Panc1 (cell line): Measurements from ENCODE around the gene SLC8A1. TPM values are rescaled to one million over a fixed set of nuclear protein-coding genes. Genes with fewer than 3 reads are reported as not detected.

Experiments used
- ATAC-seq: fragments of 200-7000 bp; cut with Tn5 transposase; 2 replicates; pipeline ENCODE4 v1.9.1; 2020; ENCODE audit warnings: mild to moderate bottlenecking, moderate library complexity
- BruUV-seq: library from RNA; stranded (reverse); fragments of 400-500 nt; replicated peaks from 2 replicates; lab custom pipeline; 2021; lab: Mats Ljungman, UMichigan
- CTCF ChIA-PET: fragments of 300-600 bp; sonication (Branson Sonifier 250); formaldehyde crosslinking; loops from one replicate; lab custom pipeline; 2022; ENCODE audit warnings: antibody characterized with exemption; lab: Charles Lee
- POLR2A ChIA-PET: fragments of 300-600 bp; sonication (Branson Sonifier 250); formaldehyde crosslinking; loops from one replicate; lab custom pipeline; 2022; ENCODE audit warnings: antibody characterized with exemption; lab: Charles Lee
- DNase-seq: peaks from one replicate; pipeline ENCODE4 v3.0.0-alpha.2; 2010; ENCODE audit warnings: low read depth, low spot score
- H3K27ac ChIP-seq: 2 replicates; pipeline ENCODE4 v1.5.1; 2011; ENCODE audit warnings: mild to moderate bottlenecking, low read length, inconsistent platforms
- H3K27me3 ChIP-seq: fragments of 200-500 bp; sonication (Bioruptor generic); 2 replicates; pipeline ENCODE4 v1.6.0; 2014; ENCODE audit warnings: low read length, inconsistent platforms; ENCODE audit not compliant: control insufficient read depth, insufficient read depth
- H3K36me3 ChIP-seq: fragments of 200-500 bp; sonication (Bioruptor generic); 2 replicates; pipeline ENCODE4 v1.5.1; 2014; ENCODE audit warnings: inconsistent platforms, mild to moderate bottlenecking, low read length, moderate library complexity; ENCODE audit not compliant: control insufficient read depth, insufficient read depth
- H3K4me1 ChIP-seq: 2 replicates; pipeline ENCODE4 v1.5.1; 2011; ENCODE audit warnings: inconsistent platforms, mild to moderate bottlenecking, low read length, moderate library complexity; ENCODE audit not compliant: control insufficient read depth, insufficient read depth
- H3K4me3 ChIP-seq, 2 experiments: 2 replicates each; pipeline ENCODE4 v1.5.1; 2011 to 2012; ENCODE audit warnings: low read depth in 2 of 2, low read length in 2 of 2, mild to moderate bottlenecking in 2 of 2, inconsistent platforms in 1 of 2, moderate library complexity in 1 of 2
- H3K9me3 ChIP-seq: fragments of 200-500 bp; sonication (Bioruptor generic); 2 replicates; pipeline ENCODE4 v1.5.1; 2014; ENCODE audit warnings: low read depth, mild to moderate bottlenecking, inconsistent platforms, low read length, moderate library complexity; ENCODE audit not compliant: control insufficient read depth, insufficient read depth
- CTCF ChIP-seq: fragments of 450-650 bp; IDR thresholded peaks from 2 replicates; pipeline ENCODE4 v1.5.1; 2017; ENCODE audit warnings: mild to moderate bottlenecking
- POLR2AphosphoS5 ChIP-seq: IDR thresholded peaks from 2 replicates; pipeline ENCODE4 v1.6.1; 2012; ENCODE audit warnings: mild to moderate bottlenecking, low read depth, low read length, moderate library complexity
- REST ChIP-seq, 2 experiments: IDR thresholded peaks; 2 replicates each; pipeline ENCODE4 v1.6.1; 2011 to 2012; ENCODE audit warnings: low read depth in 2 of 2, control low read depth in 1 of 2, low read length in 1 of 2, mild to moderate bottlenecking in 1 of 2, moderate library complexity in 1 of 2; ENCODE audit not compliant: insufficient read depth in 1 of 2
- SIN3A ChIP-seq: IDR thresholded peaks from 2 replicates; pipeline ENCODE4 v1.6.1; 2012; ENCODE audit warnings: low read depth, mild to moderate bottlenecking, low read length, moderate library complexity, borderline replicate concordance; ENCODE audit not compliant: insufficient read depth
- TCF7L2 ChIP-seq: IDR thresholded peaks from 2 replicates; pipeline ENCODE4 v1.6.1; 2011; ENCODE audit warnings: mild to moderate bottlenecking, low read depth, low read length, inconsistent platforms
- in situ Hi-C: cut with HindIII; loops from 2 replicates; pipeline ENCODE4 v1.10.0; 2016; ENCODE audit warnings: low sequenced_read_pairs, low pct_unique_long_range_greater_than_20kb
- intact Hi-C: fragments of 100-400 bp; cut with micrococcal nuclease; formaldehyde crosslinking; loops from one replicate; pipeline ENCODE4 v1.10.0; 2022; ENCODE audit not compliant: unreplicated experiment
- total RNA-seq: library from RNA; stranded (reverse); gene quantifications from one replicate; pipeline ENCODE4 v1.2.1, GENCODE V29; 2021; ENCODE audit not compliant: unreplicated experiment

Gene SLC8A1
- total RNA-seq, 1 experiment from 2014 or later, result 0.59 TPM

- DNase-seq, result no peak
- no TSS peak for BruUV-seq
- Histone ChIP-seq H3K9me3 (peaks cover 4% of the 10 kb centered on the region; the same call in 1 of the 2 replicates), H3K27me3 (no peaks in the 10 kb centered on the region), H3K36me3 (no peaks in the 10 kb centered on the region), H3K4me1 (no peaks in the 10 kb centered on the region), H3K27ac (no peak overlapping the region), H3K4me3 (no peak overlapping the region)
- POLR2A ChIA-PET, result no interaction called here
- CTCF ChIA-PET, result no interaction called here
- in situ Hi-C loops (no loop called here), intact Hi-C loops (no loop called here)
- TF ChIP-seq SIN3A (no peak), POLR2AphosphoS5 (no peak), REST (IDR thresholded peaks at IDR 0.05; ENCODE audit: insufficient read depth in 1 of 2, low read depth in 2 of 2, low read length in 1 of 2) (no peak), TCF7L2 (no peak), CTCF (no peak)
- ATAC-seq, result no peak
Observed at GRCh38 chr2:40380041-40380440, 71.8 kb downstream of the SLC8A1 start.

GRCh38 chr2:40374543-40375240, 77.2 kb downstream of the SLC8A1 start:
- ChIA-PET CTCF (no interaction called here), POLR2A (no interaction called here)
- no peak overlapping the region for H3K27ac ChIP-seq
- intact Hi-C loops (no loop called here), in situ Hi-C loops (no loop called here)
- DNase-seq (no peak), ATAC-seq (no peak)
- BruUV-seq, result no TSS peak
- no peaks in the 10 kb centered on the region for H3K4me1 ChIP-seq
- no peaks in the 10 kb centered on the region for H3K9me3 ChIP-seq
- no peak overlapping the region for H3K4me3 ChIP-seq
- no peaks in the 10 kb centered on the region for H3K27me3 ChIP-seq
- H3K36me3 ChIP-seq, result no peaks in the 10 kb centered on the region
- no peak for TF ChIP-seq SIN3A
- no peak for TF ChIP-seq REST (IDR thresholded peaks at IDR 0.05; ENCODE audit: insufficient read depth in 1 of 2, low read depth in 2 of 2, low read length in 1 of 2)
- no peak for TF ChIP-seq CTCF
- TF ChIP-seq POLR2AphosphoS5, result no peak
- TF ChIP-seq TCF7L2, result no peak
